ENCODE measurements around the gene AP5S1. TPM values are rescaled to one million over a fixed set of nuclear protein-coding genes. Genes with fewer than 3 reads are reported as not detected.
A peak's percentile ranks its signal among the peaks of the same experiment; 100 is the strongest.

The AP5S1 gene
- total and polyA plus RNA-seq, 9 of the 15 experiments (the other 6 are each of a cell fraction or from before 2014, with no cell fraction given): 2.6 to 8.8 (median 4.4) TPM

- no peaks in the 10 kb centered on the region for H3K9me3 ChIP-seq (replicated peaks; ENCODE audit: control insufficient read depth, insufficient read depth, low read depth, low read length)
- 35% methylated on average over 4 of the region's 4 CpGs for WGBS (ENCODE audit: insufficient coverage, low coverage, missing lambda C conversion rate)
- H3K9me1 ChIP-seq (ENCODE audit: control insufficient read depth, insufficient read depth, low read length): no peaks in the 10 kb centered on the region
- BruUV-seq (replicated peaks): no TSS peak
- peaks cover 1 to 4% of the 10 kb centered on the region in 2 experiments; a peak in 3 of 5 replicates for H3K4me1 ChIP-seq (replicated peaks in 1 of 2; ENCODE audit: control insufficient read depth in 2 of 2, insufficient read depth in 2 of 2, low read length in 2 of 2)
- 0 out of 3 replicates have a peak, but pooled peaks cover 6% of the 10 kb centered on the region for H3K79me2 ChIP-seq (ENCODE audit: control insufficient read depth, insufficient read depth, low read length)
- no peak overlapping the region for H3K27ac ChIP-seq (ENCODE audit: extremely low read depth, low read depth, low read length)
- H3K4me3 ChIP-seq: no peak overlapping the region
- in situ Hi-C loops (cut with MboI): no loop called here
- CTCF ChIA-PET (ENCODE audit: low intra/inter-chr PET ratio): no interaction called here
- POLR2A ChIA-PET: interaction anchor here (0.6 to 1.1 kb wide), 5 partner anchors 9 to 13 kb away, joined by 3 to 4 read pairs (median 3); no protein-coding TSS in a partner anchor
- intact Hi-C loops (cut with micrococcal nuclease): no loop called here
- DNase-seq (ENCODE audit: extremely low read depth in 1 of 4, low spot score in 3 of 4): no peak
- peaks cover 22% of the 10 kb centered on the region; the same call in 2 of the 3 replicates for H3K36me3 ChIP-seq (ENCODE audit: control insufficient read depth, insufficient read depth, low read length)
- H4K20me1 ChIP-seq (replicated peaks; ENCODE audit: control insufficient read depth, insufficient read depth, low read length): no peaks in the 10 kb centered on the region
- no peaks in the 10 kb centered on the region for H3K27me3 ChIP-seq (ENCODE audit: control insufficient read depth in 2 of 2, insufficient read depth in 2 of 2, low read length in 2 of 2)
- FAIRE-seq: no peak
- no peak overlapping the region for H3K4me2 ChIP-seq (ENCODE audit: insufficient read depth, low read length)
- no peak overlapping the region for H2AFZ ChIP-seq (ENCODE audit: low read depth, low read length)
- no peak; the same call in 1 of the 3 replicates for ATAC-seq
- H3K9ac ChIP-seq (ENCODE audit: insufficient read depth in 1 of 2, low read depth in 2 of 2, low read length in 2 of 2): peak overlapping the region in 1 of 2 experiments; percentile 17; a peak in 1 of 4 replicates
- no peak for TF ChIP-seq LEF1 (IDR thresholded peaks at IDR 0.05)
- TF ChIP-seq PTTG1 (tag; IDR thresholded peaks at IDR 0.05; ENCODE audit: low read depth): no peak
- TF ChIP-seq CHD7 (IDR thresholded peaks at IDR 0.05; ENCODE audit: low read depth, low read length): no peak
- TF ChIP-seq NFRKB (IDR thresholded peaks at IDR 0.05; ENCODE audit: low read depth): no peak
- TF ChIP-seq ZMIZ1 (IDR thresholded peaks at IDR 0.05; ENCODE audit: low read depth in 2 of 2, low read length in 2 of 2): no peak
These were observed 6.1 kb downstream of the AP5S1 start for GRCh38 chr20:3826420-3826819.

All from K562 (cell line).